A172 (cell line): ENCODE results near the gene SELENOF. TPM values are rescaled to one million over a fixed set of nuclear protein-coding genes. Genes with fewer than 3 reads are reported as not detected.
A peak's percentile ranks its signal among the peaks of the same experiment; 100 is the strongest.

Experiments
- DNase-seq: peaks from one replicate; pipeline ENCODE4 v3.0.0-alpha.2; 2015; ENCODE audit warnings: low spot score
- total RNA-seq: library from RNA; depleted of rRNA; stranded (reverse); fragments of >200 nt; shearing (Covaris generic); gene quantifications from 2 replicates; pipeline ENCODE4 v1.2.3, GENCODE V29; 2014; rRNA removed

Gene SELENOF
- total RNA-seq, result 151 and 159 TPM in 2 replicates

- peak; percentile 98 for DNase-seq
Measured at GRCh38 chr1:86913896-86914600, at the start of gene SELENOF. Gene SELENOF (minus strand): TSS chr1:86914126. CDS start chr1:86914111, 15 bp downstream.

- no peak for DNase-seq
Measured at GRCh38 chr1:86960548-86960947, 46.6 kb upstream of the SELENOF start.

DNA sequence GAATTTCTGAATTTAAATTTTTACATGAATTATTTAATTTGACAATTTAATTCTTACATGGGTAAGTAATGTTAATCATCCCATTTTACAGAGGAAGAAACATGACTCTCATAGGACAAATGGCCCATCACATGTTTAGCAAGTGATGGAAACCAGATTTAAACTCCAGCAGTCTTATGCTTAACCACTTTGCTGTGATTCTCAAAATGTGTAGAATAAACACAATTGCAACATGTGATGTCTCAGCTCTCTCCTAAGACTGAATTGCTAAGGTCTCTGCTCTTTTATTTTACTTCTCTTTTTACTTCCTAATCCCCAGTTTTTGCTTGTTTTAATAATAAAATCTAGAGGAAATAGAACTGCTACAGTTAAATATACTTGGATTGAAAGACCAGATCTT, 43.3 kb upstream of the SELENOF start:
- no peak for DNase-seq

GRCh38 chr1:86956221-86956620, 42.3 kb upstream of the SELENOF start:
- DNase-seq, result no peak

DNA sequence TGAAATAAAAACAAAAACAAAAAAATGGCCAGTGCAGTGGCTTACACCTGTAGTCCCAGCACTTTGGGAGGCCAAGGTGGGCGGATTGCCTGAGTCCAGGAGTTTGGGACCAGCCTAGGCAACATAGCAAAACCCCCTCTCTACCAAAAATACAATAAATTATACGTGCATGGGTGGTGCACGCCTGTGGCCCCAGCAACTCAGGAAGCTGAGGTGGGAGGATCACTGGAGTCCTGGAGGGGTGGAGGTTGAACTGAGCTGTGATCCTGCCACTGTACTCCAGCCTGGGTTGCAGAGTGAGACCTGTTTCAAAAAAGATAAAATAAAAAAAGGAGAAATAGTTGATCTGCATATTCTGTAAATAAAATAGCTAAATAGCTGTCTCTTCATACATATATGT, 41.8 kb upstream of the SELENOF start:
- DNase-seq, result no peak

- DNase-seq, result no peak
Measured at GRCh38 chr1:86953167-86953566, 39.2 kb upstream of the SELENOF start.

- no peak for DNase-seq
Measured at GRCh38 chr1:86951430-86951829, 37.5 kb upstream of the SELENOF start.

DNA sequence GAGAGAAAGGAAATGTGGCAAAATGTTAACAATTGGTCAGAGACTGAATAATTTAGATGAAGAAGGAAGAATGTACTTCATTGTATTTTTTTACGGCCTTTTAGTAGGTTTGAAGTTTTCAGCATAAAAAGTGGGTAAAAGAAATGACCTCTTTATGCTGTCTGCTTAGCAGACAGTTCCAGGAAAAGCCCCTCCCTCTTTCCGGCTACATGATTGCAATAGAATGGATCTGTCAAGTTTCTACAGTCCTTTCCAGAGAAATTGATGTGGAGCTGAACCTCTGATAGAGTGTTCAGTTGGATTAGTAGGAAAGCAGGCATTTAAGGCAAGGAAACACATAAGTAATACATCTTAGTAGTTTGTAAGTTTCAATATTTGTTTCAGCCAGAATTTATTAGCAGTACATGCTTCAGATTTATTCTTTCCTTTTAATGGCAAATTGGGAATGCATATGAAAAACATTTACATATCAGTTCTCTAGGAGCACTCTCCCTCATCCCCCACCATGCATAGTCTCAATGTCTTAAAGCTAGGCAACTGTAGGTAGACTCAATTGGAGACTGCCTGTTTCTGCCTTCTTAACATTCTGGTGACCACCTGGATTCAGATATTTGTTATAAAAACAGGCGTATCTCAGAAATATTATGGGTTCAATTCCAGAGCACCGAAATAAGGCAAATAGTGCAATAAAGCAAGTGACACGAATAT, 36.9 kb upstream of the SELENOF start:
- DNase-seq, result no peak

DNA sequence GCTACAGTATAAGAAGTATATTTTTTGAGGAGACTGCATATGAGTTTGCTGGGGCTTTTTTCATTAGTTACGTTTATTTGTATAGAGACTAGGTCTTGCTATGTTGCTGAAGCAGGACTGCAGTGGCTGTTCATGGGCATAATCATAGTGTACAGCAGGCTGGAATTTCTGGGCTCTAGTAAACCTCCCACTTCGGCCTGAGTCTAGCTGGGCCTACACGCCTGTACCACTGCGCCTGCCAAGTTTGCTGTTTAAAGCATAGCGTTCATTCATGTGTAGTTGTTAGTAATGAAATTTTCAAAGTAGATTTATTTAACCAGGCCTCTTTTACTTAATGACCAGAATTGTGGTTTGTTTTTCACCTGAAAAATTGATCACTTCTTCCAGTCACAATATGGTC, 34.3 kb upstream of the SELENOF start:
- DNase-seq, result no peak

DNA sequence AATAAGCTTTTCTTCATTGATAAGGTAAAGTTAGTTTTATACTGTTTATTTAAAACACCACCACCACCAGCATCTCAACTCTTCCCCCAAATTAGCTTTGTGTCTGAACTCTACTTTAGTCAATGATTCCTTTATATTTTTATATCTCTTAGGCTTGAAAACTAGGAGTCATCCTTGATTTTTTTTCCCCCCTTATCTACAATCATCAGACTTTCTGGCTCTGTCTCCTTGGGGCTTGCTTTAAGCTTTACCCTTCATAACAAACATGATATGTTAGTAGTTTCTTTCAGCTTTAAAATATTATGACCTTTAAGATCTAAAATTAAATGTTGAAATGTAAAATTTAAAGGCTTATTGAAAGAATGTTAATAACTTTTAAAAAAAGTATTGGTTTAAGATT, 28.8 kb upstream of the SELENOF start:
- DNase-seq, result no peak

DNA sequence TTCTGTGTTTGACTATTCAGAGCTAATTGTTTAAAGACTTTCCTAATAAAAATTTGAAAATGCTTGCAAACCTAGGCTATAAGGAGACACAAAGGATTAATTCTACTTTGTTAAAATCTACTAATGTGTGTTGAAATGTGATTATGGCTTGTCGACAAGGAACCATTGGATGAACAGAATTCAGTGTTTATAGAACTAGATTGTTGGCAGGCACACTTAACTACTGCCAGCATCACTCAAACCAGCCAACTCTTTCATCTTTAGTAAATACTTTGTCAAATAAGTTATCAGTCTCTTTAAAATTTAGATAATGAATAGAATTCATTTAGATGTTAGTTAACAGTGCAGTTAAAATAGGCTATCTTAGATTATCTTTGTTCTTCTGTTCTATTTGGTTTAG, 28.1 kb upstream of the SELENOF start:
- DNase-seq, result no peak

GRCh38 chr1:86940599-86940998, 26.7 kb upstream of the SELENOF start:
- DNase-seq, result no peak

DNA sequence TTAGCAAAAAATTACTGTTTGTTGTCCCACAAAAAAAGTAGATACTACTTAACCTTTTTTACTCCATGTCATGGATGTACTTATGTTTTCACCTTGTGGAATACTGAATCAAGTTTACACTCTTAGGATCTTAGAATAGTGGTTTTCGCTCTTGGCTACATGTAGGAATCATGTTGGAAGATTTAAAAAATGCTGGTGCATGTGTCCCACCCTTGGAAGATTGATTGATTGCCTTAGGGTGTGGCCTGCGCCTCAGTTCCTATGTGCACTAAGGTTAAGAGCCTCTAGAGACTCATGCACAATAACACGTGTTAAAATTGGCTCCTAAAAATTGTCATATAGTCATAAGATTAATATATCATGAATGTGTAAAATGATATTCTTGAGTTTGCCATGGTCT, 25.5 kb upstream of the SELENOF start:
- no peak for DNase-seq

DNA sequence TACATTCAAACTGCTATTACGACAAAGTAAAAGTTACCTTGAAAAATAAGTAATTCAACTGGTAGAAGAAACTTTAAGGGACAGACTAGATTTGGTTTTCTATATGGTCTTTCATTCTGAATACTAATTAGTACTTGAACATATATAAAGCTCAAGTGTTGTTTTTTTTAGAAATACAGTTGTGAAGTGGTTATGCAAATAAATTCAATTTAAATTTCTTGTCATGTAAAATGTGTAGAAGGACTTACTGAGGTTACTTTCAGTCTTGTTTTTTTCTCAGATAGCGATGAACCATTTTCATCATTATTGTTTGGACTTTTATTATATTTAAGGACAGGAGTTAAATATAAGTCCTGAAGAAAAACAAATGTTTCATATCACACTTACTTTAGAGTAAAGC, 24.9 kb upstream of the SELENOF start:
- DNase-seq, result no peak

GRCh38 chr1:86938450-86938849, 24.5 kb upstream of the SELENOF start:
- no peak for DNase-seq

GRCh38 chr1:86933562-86934377, 19.8 kb upstream of the SELENOF start:
- no peak for DNase-seq

GRCh38 chr1:86933051-86933450, 19.1 kb upstream of the SELENOF start:
- no peak for DNase-seq

DNA sequence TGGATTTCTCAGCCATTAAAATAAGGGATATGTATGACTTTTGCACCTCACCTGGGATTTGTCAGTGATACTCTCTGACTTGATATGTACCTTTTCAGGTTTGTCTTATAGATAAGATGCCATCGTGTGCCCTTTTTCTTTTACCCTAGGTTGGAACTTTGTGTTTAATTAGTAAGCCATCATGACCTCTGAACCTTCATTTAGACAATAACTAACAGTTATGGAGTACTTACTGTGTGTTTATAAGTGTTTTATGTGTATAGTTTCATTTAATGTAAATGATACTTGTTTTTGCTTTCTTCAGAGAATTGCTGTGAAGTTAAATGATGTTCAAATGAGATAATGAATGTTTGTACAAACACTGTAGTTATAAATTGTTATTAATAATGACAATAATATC, 14.9 kb upstream of the SELENOF start:
- no peak for DNase-seq

DNA sequence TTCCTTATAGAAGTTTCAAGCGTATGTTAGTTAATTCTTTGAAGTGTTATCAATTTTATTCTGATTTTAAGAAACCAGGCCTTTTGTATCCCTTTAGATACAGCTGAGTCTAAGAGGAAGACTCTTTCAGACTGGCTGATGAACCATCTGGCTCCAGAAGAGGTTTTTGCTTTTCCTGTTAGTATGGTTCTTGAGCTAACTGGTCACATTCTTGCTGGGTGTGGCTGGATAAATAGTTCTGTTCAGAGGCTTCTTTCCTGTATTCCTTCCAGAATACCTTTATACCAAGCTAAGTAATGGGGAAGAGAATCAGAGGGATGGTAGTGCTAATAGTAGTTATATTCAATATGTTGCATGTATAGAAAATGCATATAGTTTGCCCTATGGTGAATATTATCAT, 13.0 kb upstream of the SELENOF start:
- DNase-seq, result no peak

- no peak for DNase-seq
Measured at GRCh38 chr1:86925742-86926141, 11.8 kb upstream of the SELENOF start.

DNA sequence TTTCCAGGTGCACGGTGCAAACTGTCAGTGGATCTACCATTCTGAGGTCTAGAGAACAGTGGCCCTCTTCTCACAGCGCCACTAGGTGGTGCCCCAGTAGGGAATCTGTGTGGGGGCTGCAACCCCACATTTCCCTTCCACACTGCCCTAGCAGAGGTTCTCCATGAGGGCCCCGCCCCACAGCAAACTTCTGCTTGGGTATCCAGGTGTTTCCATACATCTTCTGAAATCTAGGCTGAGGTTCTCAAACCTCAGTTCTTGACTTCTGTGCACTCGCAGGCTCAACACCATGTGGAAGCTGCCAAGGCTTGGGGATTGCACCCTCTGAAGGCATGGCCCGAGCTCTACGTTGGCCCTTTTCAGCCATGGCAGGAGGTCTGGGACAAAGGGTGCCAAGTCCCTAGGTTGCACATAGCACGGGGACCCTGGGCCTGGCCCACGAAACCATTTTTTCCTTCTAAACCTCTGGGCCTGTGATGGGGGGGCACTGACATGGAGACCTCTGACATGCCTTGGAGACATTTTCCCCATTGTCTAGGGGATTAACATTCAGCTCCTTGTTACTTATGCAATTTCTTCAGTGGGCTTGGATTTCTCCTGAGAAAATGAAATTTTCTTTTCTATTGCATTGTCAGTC, 10.5 kb upstream of the SELENOF start:
- DNase-seq, result no peak

DNA sequence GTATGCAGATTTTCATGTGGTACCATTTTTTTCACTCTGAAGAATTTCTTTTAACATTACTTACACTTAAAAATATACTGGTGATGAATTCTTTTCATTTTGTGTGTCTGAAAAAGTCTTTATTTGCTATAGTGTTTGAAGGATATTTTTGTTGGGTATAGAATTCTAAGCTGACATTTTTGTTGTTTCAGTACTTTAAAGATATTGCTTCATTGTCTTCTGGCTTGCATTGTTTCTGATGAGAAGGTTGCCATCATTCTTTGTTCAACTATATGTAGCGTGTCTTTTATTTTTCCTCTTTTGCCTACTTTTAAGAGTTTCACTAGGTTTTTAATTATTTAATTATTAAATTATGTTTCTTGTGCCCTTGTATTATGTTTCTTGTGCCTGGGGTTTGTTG, 8.5 kb upstream of the SELENOF start:
- no peak for DNase-seq
